SK-N-SH treated with all-trans-retinoic acid at 6 μM for 48 hours (cell line): ENCODE data around the gene IGLL5.

Experiments
- ARNTL ChIP-seq: fragments of 450-650 bp; formaldehyde crosslinking; IDR thresholded peaks from 2 replicates; pipeline ENCODE4 v1.5.0; 2020; ENCODE audit warnings: low read depth, mild to moderate bottlenecking, moderate library complexity, borderline replicate concordance
- CSDC2 ChIP-seq: fragments of 250-450 bp; sonication (Bioruptor Pico); IDR thresholded peaks from 2 replicates; pipeline ENCODE4 v1.5.0; 2020; ENCODE audit warnings: mild to moderate bottlenecking, moderate library complexity
- ESRRG ChIP-seq: fragments of 250-450 bp; sonication (Bioruptor Pico); IDR thresholded peaks from 2 replicates; pipeline ENCODE4 v1.6.1; 2021; ENCODE audit warnings: mild to moderate bottlenecking
- GLIS3 ChIP-seq: fragments of 250-450 bp; sonication (Bioruptor Pico); IDR thresholded peaks from 2 replicates; pipeline ENCODE4 v1.5.0; 2020; ENCODE audit warnings: mild to moderate bottlenecking, moderate library complexity
- OSR1 ChIP-seq: fragments of 250-450 bp; sonication (Bioruptor Pico); IDR thresholded peaks from 2 replicates; pipeline ENCODE4 v1.8.0; 2022; ENCODE audit warnings: moderate library complexity, mild to moderate bottlenecking, inconsistent platforms
- PPARA ChIP-seq: fragments of 250-450 bp; sonication (Bioruptor Pico); IDR thresholded peaks from 2 replicates; pipeline ENCODE4 v1.5.0; 2020; ENCODE audit warnings: mild to moderate bottlenecking, borderline replicate concordance
- TCF4 ChIP-seq: fragments of 250-450 bp; sonication (Bioruptor Pico); IDR thresholded peaks from 2 replicates; pipeline ENCODE4 v1.8.0; 2021; ENCODE audit warnings: mild to moderate bottlenecking, moderate library complexity, borderline replicate concordance
- ZFP3 ChIP-seq: fragments of 250-450 bp; sonication (Bioruptor Pico); IDR thresholded peaks from 2 replicates; pipeline ENCODE4 v1.5.0; 2020; ENCODE audit warnings: mild to moderate bottlenecking, moderate library complexity
- TF ChIP-seq, protein P1 (sequence below): fragments of 250-450 bp; sonication (Bioruptor Pico); IDR thresholded peaks from 2 replicates; pipeline ENCODE4 v1.8.0; 2020; ENCODE audit warnings: mild to moderate bottlenecking, moderate library complexity, borderline replicate concordance
- TF ChIP-seq, protein P2 (sequence below): fragments of 250-450 bp; sonication (Bioruptor Pico); IDR thresholded peaks from 2 replicates; pipeline ENCODE4 v1.5.1; 2020; ENCODE audit warnings: low read depth, mild to moderate bottlenecking, moderate library complexity

DNA sequence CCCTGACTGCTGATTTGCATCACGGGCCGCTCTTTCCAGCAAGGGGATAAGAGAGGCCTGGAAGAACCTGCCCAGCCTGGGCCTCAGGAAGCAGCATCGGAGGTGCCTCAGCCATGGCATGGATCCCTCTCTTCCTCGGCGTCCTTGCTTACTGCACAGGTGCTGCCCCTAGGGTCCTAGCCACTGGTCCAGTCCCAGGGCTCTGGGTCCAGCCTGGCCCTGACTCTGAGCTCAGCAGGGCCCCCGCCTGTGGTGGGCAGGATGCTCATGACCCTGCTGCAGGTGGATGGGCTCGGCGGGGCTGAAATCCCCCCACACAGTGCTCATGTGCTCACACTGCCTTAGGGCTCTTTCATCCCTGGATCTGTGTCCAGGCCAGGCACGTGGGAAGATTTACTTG is 7.0 kb upstream of the IGLL5 start:
- TF ChIP-seq OSR1 (CRISPR knock-in tag) = no peak
- no peak for TF ChIP-seq ARNTL
- TF ChIP-seq, protein P1, sequence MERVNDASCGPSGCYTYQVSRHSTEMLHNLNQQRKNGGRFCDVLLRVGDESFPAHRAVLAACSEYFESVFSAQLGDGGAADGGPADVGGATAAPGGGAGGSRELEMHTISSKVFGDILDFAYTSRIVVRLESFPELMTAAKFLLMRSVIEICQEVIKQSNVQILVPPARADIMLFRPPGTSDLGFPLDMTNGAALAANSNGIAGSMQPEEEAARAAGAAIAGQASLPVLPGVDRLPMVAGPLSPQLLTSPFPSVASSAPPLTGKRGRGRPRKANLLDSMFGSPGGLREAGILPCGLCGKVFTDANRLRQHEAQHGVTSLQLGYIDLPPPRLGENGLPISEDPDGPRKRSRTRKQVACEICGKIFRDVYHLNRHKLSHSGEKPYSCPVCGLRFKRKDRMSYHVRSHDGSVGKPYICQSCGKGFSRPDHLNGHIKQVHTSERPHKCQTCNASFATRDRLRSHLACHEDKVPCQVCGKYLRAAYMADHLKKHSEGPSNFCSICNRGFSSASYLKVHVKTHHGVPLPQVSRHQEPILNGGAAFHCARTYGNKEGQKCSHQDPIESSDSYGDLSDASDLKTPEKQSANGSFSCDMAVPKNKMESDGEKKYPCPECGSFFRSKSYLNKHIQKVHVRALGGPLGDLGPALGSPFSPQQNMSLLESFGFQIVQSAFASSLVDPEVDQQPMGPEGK (CRISPR knock-in tag) = no peak
- TF ChIP-seq ESRRG = no peak
- no peak for TF ChIP-seq GLIS3 (CRISPR knock-in tag)
- TF ChIP-seq, protein P2, sequence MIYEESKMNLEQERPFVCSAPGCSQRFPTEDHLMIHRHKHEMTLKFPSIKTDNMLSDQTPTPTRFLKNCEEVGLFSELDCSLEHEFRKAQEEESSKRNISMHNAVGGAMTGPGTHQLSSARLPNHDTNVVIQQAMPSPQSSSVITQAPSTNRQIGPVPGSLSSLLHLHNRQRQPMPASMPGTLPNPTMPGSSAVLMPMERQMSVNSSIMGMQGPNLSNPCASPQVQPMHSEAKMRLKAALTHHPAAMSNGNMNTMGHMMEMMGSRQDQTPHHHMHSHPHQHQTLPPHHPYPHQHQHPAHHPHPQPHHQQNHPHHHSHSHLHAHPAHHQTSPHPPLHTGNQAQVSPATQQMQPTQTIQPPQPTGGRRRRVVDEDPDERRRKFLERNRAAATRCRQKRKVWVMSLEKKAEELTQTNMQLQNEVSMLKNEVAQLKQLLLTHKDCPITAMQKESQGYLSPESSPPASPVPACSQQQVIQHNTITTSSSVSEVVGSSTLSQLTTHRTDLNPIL (CRISPR knock-in tag) = no peak
- no peak for TF ChIP-seq CSDC2
- TF ChIP-seq TCF4 (CRISPR knock-in tag) = no peak
- TF ChIP-seq PPARA (CRISPR knock-in tag) = no peak
- TF ChIP-seq ZFP3 = no peak
